ENCODE results near the gene INPP5A.

The INPP5A gene

DNA sequence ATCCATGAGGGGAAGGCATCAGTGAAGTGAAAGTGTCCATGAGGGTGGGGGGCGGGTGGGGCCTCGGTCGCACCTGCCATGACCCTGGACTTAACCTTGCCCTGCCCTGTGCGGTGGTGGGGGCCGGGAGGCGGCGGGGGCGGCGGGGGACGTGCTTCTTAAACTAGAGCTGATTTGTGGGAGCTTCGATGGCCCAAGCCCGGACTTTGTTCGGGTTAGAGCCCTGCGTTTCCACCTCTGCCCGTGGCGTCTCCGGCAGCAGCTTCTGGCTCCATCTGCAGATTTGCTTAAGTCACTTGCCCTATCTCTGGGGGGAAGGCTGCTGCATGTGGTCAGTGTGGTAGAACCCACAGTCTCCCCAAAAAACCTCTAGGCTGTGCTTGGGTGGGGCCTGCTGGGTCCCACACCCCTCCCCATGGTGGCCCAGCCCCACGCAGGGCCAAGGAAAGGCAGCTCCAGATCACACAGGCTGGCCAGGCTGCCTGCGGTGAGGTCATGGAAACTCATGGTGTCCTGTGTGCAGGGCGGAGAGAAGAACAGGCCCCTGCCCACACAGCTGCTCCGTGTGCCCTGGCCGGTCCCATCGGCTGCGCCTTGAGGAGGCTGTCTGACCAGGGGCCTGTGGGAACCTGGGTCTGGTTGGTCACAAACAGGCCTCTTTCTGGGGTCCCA lies 93.2 kb downstream of the INPP5A start:
- DNase-seq (ENCODE audit: low spot score), result no peak

DNA sequence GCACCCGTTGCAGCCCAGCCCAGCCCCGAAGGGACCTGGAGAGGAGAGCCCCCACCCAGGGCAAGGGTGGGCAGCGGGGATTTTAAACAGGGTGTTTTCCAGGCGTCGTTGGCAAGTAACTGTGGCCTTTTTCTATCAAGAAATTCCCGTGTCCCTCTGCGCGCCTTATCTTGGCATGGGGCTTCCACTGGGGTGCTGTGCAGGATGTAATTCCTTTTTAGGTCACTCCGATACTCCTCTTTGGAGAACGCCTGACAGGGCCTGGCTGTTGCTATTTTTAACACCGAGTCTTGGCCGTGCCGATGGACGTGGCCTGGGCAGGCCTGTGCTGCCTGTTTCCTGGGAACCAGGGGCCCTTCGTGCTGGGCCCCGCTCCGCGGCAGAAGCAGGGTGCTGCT lies 93.8 kb downstream of the INPP5A start:
- no peak for DNase-seq (ENCODE audit: low spot score)

GRCh38 chr10:132632091-132632561 lies 94.5 kb downstream of the INPP5A start:
- no peak for DNase-seq (ENCODE audit: low spot score)

GRCh38 chr10:132632851-132633684 lies 95.5 kb downstream of the INPP5A start:
- no peak for DNase-seq (ENCODE audit: low spot score)

- no peak for DNase-seq (ENCODE audit: low spot score)
Measured at GRCh38 chr10:132634241-132634946, 96.8 kb downstream of the INPP5A start.

GRCh38 chr10:132634947-132635271 lies 97.3 kb downstream of the INPP5A start:
- no peak for DNase-seq (ENCODE audit: low spot score)

- no peak for DNase-seq (ENCODE audit: low spot score)
Measured at GRCh38 chr10:132636358-132636757, 98.8 kb downstream of the INPP5A start.

DNA sequence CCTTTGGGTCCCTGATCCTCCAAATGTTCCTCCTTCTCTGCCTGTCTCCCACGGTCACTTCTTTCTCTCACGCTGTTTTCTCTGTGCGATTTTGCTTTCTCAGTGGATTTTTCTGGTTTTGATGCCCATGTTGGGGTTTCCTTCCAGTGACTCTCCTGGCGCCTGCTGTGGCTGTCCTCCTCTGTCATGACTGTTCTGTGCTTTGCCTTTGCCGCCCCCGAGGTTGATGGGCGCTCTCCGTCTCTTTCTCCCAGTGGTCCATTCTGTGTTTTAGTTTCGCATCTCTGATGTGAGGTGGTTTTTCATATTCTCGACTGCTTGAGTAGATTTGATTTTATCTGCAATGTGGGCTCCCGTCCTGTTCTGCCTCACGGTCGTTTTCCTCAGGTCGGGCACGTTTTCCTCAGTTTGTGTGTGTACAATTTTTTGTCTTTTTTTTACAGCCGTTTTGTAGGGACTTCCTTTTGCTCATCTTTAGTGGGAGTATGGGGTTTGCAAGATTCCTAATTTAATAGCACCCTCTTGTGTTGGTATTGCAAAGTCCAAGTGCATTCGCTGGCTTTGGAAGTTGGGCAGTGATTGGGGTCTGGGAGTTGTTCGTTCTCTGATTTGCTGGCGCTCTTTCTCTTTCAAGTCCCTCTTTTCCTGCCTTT lies 100.0 kb downstream of the INPP5A start:
- peak; percentile 71 for DNase-seq (ENCODE audit: low spot score)

- no peak for DNase-seq (ENCODE audit: low spot score)
Measured at GRCh38 chr10:132638130-132638515, 100.5 kb downstream of the INPP5A start.

GRCh38 chr10:132639470-132639869 lies 101.9 kb downstream of the INPP5A start:
- DNase-seq (ENCODE audit: low spot score), result no peak

GRCh38 chr10:132640326-132641125 lies 102.9 kb downstream of the INPP5A start:
- DNase-seq (ENCODE audit: low spot score), result no peak

GRCh38 chr10:132641401-132641800 lies 103.8 kb downstream of the INPP5A start:
- no peak for DNase-seq (ENCODE audit: low spot score)

DNA sequence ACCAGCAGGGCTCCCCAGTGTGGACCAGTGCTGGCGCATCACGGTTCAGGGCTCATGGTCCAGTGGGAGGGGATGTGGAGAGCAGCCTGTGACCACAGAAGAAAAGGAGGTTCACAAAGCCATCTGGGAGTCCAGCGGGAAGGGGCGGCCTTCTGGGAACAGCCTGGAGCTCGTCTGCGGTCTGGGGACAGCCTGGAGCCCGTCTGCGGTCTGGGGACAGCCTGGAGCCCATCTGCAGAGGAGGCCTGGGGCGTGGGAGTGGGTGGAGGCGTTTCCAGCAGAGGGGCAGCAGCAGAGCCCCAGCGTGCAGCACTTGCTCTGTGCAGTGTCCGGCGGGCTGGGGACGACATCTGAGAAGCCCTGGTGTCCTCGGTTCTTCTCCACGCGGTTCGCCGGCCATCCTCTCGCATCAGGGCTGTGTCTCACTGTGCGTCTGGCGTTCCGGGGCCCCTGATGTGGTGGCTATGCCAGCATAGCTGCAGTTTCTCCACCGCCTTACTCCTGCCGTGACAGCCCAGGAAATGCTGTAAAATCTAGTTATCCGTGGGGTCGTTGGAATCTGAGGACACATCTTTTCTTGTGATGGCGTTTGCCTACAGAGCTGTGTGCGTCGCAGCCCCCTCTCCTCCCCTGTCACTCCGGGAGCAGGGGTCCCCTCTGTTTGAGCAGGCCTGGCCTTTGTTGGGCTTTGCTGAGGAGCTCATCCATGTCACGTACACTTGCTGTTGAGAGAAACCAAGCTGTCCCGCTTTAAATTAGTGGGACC lies 104.6 kb downstream of the INPP5A start:
- DNase-seq (ENCODE audit: low spot score), result no peak

DNA sequence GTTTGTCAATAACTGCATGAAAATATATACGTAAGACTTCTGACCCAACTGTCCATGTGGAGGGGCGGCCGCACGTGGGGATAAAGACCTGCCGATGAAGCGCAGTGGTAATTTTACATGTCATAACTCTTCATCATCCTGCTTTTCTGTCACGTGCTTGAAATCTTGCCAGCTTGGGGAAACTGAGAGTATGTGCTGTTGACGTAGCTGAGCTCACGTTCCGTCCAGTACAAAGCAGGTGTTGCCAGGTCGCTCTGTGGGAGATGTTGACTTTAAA lies 105.1 kb downstream of the INPP5A start:
- DNase-seq (ENCODE audit: low spot score), result no peak

DNA sequence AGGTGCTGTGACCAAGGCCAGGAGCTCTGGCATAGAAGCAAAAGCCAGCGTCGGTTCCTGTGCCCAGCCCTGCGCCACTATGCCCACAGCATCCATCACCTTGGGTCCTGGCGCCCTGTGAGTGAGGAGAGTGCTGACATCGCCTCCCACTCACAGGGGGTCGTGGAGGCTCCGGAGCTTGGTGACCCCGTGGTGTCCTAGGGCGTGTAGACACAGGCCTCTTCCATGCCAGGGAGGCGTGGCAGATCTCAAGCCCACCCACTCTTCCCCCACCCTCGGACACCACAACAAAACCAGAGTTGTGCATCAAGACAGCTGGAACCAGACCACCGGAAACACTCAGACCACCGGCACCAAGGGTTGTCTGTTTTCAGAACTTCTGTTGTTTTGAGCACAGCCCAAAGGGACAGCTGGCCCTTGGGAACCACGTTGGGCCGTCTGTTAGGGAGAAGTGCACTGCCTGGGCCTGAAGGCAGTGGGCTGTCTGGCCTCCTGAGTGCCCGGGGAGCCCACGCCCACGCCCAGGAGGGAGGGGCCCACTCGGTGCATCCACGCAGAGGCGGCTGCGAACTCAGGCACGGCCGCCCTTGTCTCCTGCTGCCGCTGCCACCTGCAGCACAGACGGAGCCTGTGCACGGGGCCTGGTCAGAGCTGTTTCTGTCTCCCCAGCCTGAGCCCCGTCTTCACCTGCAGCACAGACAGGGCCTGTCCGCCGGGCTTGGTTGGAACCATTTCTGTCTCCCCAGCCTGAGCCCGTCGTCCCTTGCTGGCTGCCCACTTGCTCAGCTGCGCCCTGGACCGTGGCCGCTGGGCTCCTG lies 106.3 kb downstream of the INPP5A start:
- no peak for DNase-seq (ENCODE audit: low spot score)

- DNase-seq (ENCODE audit: low spot score), result no peak
Measured at GRCh38 chr10:132644527-132645246, 107.1 kb downstream of the INPP5A start.

DNA sequence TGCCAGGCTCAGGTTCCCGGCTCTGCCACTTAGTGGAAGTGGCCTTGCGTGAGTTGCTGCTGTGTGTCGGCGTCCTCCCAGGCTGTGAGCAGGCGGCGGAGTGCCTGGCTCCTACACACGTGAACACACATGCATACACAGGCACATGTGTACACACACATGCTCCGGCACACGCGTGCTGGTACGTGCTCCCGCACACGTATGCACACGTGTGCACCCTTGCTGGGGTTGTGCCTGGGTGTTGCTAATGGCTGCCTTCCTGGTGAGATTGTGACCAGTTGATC lies 107.6 kb downstream of the INPP5A start:
- no peak for DNase-seq (ENCODE audit: low spot score)

DNA sequence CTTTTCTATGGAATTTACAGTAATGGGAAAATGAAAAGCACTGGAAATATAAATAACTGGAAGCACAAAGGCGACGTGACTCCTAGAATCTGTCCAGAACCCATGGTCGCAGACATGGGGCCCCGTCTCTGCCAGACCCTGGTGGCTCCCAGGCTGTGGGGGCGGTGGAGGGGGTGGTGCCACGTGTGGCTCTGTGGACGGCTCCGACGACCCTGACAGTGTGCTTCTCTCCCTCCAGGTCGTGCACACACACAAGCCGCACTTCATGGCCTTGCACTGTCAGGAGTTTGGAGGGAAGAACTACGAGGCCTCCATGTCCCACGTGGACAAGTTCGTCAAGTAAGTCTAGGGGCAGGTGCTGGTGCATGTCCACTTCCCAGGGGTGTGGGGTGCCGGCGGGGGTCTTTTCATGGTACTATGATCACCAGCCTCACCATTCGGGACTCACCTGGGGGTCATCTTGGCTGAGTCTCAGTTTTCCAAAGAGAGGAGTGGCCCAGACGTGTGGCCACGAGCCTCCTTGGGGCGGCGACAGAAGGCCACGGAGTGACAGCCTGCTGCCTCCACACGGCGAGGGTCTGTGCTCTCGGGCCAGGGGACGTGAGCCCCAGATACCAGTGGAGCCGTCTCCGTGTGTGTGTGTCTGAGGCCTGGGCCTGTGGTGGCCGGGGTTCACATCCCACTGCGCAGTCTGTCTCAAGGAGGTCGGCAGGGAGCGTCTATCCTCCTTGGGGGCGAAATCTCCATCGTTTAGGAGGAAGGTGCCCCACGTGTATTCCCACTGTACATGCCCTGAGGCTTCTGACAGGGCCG lies 108.2 kb downstream of the INPP5A start:
- DNase-seq (ENCODE audit: low spot score), result no peak

Measured in COLO829 (cell line).